Lower leg skin (tissue), 4 donors: ENCODE measurements around the gene PRL. TPM values are rescaled to one million over a fixed set of nuclear protein-coding genes. Genes with fewer than 3 reads are reported as not detected.

ENCODE experiments used
- DNase-seq, 2 donors: peaks; one replicate each; pipeline ENCODE4 v3.0.0-alpha.2; 2019; ENCODE audit warnings: low spot score in 2 of 2
- H3K4me3 ChIP-seq: fragments of 200-600 bp; sonication (generic); 2 replicates; pipeline ENCODE4 v1.5.1; 2017; ENCODE audit warnings: mild to moderate bottlenecking, low read depth; ENCODE audit not compliant: poor library complexity, severe bottlenecking
- CTCF ChIP-seq, 3 donors: fragments of 450-650 bp; IDR thresholded peaks; one replicate each; pipeline ENCODE4 v1.5.1; 2016; ENCODE audit warnings: antibody characterized with exemption in 3 of 3, mild to moderate bottlenecking in 3 of 3, moderate library complexity in 2 of 3
- POLR2A ChIP-seq, 2 donors: fragments of 450-650 bp; IDR thresholded peaks; one replicate each; pipeline ENCODE4 v1.6.1; 2016 to 2017; ENCODE audit warnings: antibody characterized with exemption in 2 of 2, mild to moderate bottlenecking in 1 of 2, moderate library complexity in 1 of 2
- WGBS, 2 donors: methylation state at CpG; one replicate each; pipeline ENCODE4 v1.1.5; 2018; 5-methylcytosine and 5-hydroxymethylcytosine counted together
- intact Hi-C: fragments of 100-400 bp; cut with DNase I; formaldehyde crosslinking; loops from one replicate; pipeline ENCODE4 v1.15.0; 2023; ENCODE audit warnings: low total_unique reads
- total RNA-seq, 4 donors: library from RNA; depleted of rRNA; stranded (reverse); fragments of >200 nt; gene quantifications; one replicate each; pipeline ENCODE4 v1.1.0, GENCODE V29; 2016

PRL gene
- total RNA-seq, 4 donors from 2014 or later = not detected

GRCh38 chr6:22322103-22323030, 25.5 kb upstream of the PRL start:
- no peak for DNase-seq
- no peak for TF ChIP-seq CTCF (IDR thresholded peaks at IDR 0.05)
- TF ChIP-seq POLR2A (IDR thresholded peaks at IDR 0.05) = no peak
- intact Hi-C loops = no loop called here
- H3K4me3 ChIP-seq = no peak overlapping the region
- WGBS, 2 donors = 71 to 73% methylated on average over 7 of the region's 7 CpGs

GRCh38 chr6:22320750-22321149, 23.9 kb upstream of the PRL start:
- intact Hi-C loops = no loop called here
- TF ChIP-seq CTCF (IDR thresholded peaks at IDR 0.05) (no peak), POLR2A (IDR thresholded peaks at IDR 0.05) (no peak)
- no peak overlapping the region for H3K4me3 ChIP-seq
- DNase-seq = no peak
- 66 to 77% methylated on average over 1 of the region's 1 CpG for WGBS, 2 donors

GRCh38 chr6:22318404-22318803, 21.6 kb upstream of the PRL start:
- no peak overlapping the region for H3K4me3 ChIP-seq
- DNase-seq = no peak
- no peak for TF ChIP-seq POLR2A (IDR thresholded peaks at IDR 0.05)
- no peak for TF ChIP-seq CTCF (IDR thresholded peaks at IDR 0.05)
- intact Hi-C loops = no loop called here
- WGBS, 2 donors = 84 to 88% methylated on average over 8 to 22 of the region's 22 CpGs

GRCh38 chr6:22313796-22314195, 17.0 kb upstream of the PRL start:
- WGBS, 2 donors = 93 to 95% methylated on average over 2 of the region's 2 CpGs
- TF ChIP-seq CTCF (IDR thresholded peaks at IDR 0.05) (no peak), POLR2A (IDR thresholded peaks at IDR 0.05) (no peak)
- intact Hi-C loops = no loop called here
- no peak overlapping the region for H3K4me3 ChIP-seq
- DNase-seq = no peak

- intact Hi-C loops = no loop called here
- 88 to 95% methylated on average over 2 of the region's 2 CpGs for WGBS, 2 donors
Measured at GRCh38 chr6:22308939-22309338, 12.1 kb upstream of the PRL start.

More at GRCh38 chr6:22308939-22309338, 12.1 kb upstream of the PRL start:
- H3K4me3 ChIP-seq = no peak overlapping the region
- TF ChIP-seq CTCF (IDR thresholded peaks at IDR 0.05) (no peak), POLR2A (IDR thresholded peaks at IDR 0.05) (no peak)
- no peak for DNase-seq
